Activated gamma-delta T cell (primary cell): Measurements from ENCODE around the gene RPAP2.

Experiments used
- DNase-seq: peaks from one replicate; lab custom pipeline; 2025; lab: John Stamatoyannopoulos, UW

The RPAP2 gene

GRCh38 chr1:92447033-92447681 lies 148.3 kb downstream of the RPAP2 start:
- DNase-seq: no peak

GRCh38 chr1:92447976-92448375 lies 149.1 kb downstream of the RPAP2 start:
- DNase-seq: no peak
